HG03342 (cell line): ENCODE data around the gene MUSTN1.

Experiments
- ATAC-seq: cut with Tn5 transposase; IDR thresholded peaks from one replicate; pipeline ENCODE4 v1.9.1; 2021; ENCODE audit warnings: mild to moderate bottlenecking, moderate library complexity; ENCODE audit not compliant: unreplicated experiment

The MUSTN1 gene

GRCh38 chr3:52854013-52854412 lies 19.2 kb upstream of the MUSTN1 start:
- no peak for ATAC-seq

DNA sequence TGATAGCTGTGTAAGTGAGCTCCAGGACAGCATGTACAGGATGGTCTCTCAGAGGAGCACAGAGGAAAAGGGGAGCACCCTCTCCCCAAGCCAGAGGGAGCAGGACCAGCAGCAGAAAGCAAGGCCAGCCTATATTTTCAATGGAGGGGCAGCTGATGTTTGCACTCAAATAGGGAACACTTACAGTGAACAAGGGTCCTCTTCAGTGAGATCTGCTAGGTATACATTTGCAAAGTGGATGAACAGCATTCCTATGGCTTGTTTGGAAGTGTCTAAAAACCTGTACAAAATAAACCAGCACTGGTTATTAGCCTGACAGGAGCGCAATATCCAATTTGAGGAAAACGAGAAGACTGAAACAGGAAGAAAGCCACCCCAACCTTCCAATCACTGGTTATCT lies 17.6 kb upstream of the MUSTN1 start:
- ATAC-seq: no peak

GRCh38 chr3:52851348-52851747 lies 16.5 kb upstream of the MUSTN1 start:
- ATAC-seq: no peak

GRCh38 chr3:52849656-52850055 lies 14.8 kb upstream of the MUSTN1 start:
- ATAC-seq: no peak

DNA sequence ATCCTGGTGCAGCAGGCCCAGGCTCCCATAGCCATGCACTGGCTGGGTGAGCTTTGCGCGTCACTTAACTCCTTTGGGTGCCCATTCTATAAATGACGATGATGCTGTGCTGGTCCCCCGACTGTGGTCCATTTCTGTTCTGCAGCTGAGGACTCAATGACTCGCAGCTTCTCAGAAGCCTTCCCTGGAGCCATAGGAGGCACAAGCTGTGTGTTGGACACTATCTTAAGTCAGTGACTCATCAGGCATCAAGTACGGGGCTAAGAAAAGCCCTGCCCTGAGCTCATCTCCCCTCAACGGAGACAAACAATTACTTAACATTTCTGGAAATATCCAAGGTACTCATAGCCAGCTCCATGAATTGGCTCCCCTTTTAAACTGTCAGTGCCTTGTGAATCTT lies 13.8 kb upstream of the MUSTN1 start:
- no peak for ATAC-seq

DNA sequence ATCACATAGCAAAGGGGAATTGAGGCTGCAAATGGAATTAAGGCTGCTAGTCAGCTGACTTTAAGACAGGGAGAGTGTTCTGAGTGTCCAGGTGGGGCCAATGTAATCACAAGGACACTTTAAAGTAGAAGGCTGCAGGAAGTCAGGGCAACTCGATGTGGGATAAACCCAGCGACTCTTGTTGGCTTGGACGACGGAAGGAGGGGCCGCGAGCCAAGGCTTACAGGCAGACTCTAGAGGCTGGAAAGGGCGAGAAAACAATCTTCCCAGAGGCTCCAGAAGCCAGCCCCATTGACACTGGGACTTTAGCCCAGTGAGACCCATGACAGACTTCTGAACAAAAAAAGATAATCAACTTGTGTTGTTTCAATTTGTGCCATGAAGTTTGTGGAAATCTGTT lies 12.9 kb upstream of the MUSTN1 start:
- ATAC-seq: no peak

- ATAC-seq: no peak
These were observed 12.4 kb upstream of the MUSTN1 start for GRCh38 chr3:52847241-52847640.

DNA sequence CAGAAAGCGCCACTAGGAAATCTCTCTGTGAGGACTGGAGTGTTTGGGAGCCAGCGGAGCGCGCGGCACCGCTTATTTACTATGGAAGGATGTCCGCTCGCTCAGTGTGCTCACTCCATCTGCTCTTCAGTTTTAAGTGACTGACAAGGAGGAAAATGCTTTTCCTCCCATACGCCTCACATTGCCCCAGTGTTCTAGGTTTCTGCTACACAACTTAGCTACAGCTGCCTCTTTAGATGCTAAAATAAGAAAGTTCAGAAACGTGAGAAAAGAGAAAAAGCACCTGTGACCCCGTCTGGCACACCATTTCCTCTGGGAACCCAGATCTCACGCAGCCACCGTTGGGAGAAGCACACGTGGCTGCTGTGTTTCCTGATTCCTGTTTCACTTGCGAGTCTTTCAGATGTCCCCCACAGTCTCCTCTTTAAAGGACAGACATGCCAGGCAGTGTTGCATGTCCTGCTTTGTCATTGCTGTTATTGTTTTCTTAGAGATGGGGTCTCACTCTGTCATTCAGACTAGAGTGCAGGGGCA lies 11.7 kb upstream of the MUSTN1 start:
- ATAC-seq: no peak

GRCh38 chr3:52845691-52846431 lies 11.0 kb upstream of the MUSTN1 start:
- ATAC-seq: no peak

- ATAC-seq: no peak
These were observed 10.3 kb upstream of the MUSTN1 start for GRCh38 chr3:52845157-52845556.

DNA sequence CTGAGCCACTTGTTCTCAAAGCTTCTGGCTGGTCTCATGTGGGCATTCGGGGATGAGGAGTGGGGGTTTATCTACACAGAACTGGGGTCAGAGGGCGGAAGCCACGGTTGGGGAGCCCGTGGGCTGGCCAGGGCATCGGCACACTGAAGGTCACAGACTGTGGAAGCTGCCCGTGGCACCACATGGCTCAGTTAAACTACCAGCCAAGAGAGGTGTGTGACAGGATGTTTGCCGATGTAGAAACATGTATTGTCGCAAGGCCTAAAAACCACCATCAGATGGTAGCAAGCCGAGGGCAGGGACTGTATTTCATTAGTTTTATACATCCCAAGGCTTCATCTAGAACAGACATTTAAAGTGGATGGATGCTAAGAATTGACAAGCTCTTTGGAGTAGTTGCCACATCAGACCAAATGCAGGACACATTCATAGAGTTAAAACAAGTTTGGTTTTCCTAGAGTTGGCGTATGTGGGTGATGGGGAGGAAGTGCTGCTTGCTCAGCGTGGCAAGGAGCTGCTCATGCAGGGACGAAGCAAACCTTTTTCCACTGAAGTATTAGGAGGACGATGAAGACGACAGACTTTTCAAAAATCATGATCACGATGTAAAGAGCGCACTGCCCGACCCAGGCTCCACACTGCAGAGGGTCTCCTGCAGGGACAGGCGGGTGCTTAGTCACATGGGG lies 9.6 kb upstream of the MUSTN1 start:
- no peak for ATAC-seq

DNA sequence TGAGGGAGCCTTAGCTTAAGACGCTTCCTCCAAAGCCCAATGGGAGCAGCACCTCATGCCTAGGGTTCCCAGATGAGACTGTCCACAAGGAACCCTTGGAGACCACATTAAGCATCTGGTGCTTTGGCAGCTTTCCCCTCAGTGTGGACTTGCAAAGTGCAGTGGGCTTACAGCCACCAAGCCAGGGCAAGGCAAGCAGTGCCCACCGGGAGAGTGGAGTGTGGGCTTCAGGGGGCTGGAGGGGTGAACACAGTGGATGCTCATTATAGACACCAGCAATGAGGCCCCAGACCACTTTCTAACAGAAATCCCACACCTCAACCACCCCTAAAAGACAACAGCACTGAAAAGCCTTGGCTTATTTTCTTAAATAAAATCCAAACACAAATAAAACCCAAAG lies 9.1 kb upstream of the MUSTN1 start:
- no peak for ATAC-seq

DNA sequence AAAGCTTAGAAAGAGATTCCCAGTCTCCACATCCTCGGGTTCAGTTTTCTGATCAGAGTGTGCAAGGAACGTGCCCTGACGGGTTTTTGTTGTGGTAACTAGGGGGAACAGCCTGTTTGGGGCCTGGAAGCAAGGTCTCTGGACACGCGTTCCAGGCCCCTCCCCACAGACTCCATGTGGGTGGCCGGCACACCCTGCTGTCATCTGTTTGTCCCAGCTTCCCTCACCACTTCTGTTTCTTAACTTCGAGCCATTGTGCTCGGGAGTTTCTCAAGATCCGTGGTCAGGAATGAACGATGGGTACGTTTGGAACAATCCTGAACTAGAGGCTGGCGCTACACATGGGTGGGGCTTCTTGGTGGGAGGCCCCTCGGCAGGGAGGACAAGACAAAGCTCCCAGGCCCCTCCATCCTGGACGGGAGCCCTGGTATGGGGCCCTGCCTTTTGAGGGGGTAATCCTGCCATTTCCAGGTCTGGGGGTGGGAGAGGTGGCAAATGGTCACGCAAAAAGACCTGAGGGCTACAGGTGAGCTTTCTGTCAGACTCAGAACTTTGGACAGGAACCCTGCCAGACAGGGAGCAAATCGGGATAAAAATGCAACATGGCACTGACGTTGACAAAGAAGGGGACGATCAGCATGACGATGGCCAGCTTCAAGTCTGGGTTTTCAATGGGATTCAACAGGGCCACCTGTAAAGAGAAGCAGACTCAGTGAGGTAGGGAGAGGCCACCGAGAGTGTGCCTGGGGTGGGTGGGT lies 8.5 kb upstream of the MUSTN1 start:
- no peak for ATAC-seq

- ATAC-seq: no peak
These were observed 7.6 kb upstream of the MUSTN1 start for GRCh38 chr3:52842424-52842823.

DNA sequence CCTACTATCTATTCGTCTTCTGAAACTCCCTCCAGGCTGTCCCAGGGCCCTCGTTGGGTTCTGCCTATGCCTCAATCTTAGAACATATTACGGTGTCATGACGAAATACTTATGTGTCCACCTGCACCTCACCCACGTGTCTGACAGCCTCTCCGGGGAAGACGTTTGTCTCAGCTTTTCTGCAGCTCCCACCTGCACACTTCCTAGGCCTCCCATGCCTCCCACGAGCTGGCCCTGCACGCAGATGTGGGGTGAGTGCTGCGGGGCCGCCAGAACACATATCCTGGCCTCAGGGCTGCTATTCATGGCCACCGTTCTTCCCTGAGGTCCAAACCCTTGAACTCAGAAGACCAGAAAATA lies 7.1 kb upstream of the MUSTN1 start:
- ATAC-seq: no peak

GRCh38 chr3:52841211-52841980 lies 6.6 kb upstream of the MUSTN1 start:
- no peak for ATAC-seq

DNA sequence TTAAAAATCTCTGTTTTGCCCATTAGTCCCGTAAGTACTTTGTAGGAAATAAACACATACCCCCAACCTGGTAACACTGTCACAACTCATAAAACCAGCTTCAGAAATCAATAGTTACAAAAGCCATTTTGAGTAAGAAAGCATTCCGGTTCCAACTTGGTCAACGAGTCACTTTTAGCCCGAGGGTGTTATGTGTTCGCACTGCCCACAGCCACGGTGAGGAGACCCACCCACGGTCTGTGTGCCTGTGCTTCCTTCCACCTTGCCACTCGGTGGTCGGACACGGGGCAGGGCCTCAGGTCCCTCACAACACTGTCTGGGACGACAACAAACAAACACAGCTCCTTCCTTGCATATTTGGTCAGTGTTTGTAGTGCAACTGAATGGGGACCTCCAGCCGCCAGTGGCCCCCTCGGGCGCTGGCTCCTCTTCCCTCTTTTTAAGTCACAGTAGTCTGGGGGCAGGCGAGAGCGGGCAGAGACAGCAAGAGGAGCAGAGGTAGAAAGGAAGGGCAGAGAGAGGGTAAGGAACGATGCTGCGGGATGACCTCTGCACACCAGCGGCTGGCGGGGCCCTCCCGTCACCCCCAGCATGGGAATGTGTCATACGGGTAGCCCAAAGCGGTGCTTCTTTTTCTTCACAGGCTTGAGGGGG lies 5.2 kb upstream of the MUSTN1 start:
- no peak for ATAC-seq

DNA sequence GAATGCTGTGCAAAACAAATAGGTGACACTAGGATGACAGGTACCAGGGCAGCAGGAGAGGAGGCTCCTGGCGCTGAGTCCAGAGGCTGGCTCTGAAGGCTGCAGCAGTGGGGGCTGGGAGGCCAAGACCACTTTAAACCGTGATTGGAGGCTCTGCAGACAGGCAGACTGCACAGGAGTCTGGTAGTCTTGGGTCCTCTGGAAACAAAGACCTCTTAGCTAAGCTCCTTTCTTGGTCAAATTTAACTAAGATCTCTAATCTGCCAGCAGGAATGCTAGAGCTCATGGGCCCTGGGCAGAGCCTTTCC lies 4.4 kb upstream of the MUSTN1 start:
- ATAC-seq: no peak

DNA sequence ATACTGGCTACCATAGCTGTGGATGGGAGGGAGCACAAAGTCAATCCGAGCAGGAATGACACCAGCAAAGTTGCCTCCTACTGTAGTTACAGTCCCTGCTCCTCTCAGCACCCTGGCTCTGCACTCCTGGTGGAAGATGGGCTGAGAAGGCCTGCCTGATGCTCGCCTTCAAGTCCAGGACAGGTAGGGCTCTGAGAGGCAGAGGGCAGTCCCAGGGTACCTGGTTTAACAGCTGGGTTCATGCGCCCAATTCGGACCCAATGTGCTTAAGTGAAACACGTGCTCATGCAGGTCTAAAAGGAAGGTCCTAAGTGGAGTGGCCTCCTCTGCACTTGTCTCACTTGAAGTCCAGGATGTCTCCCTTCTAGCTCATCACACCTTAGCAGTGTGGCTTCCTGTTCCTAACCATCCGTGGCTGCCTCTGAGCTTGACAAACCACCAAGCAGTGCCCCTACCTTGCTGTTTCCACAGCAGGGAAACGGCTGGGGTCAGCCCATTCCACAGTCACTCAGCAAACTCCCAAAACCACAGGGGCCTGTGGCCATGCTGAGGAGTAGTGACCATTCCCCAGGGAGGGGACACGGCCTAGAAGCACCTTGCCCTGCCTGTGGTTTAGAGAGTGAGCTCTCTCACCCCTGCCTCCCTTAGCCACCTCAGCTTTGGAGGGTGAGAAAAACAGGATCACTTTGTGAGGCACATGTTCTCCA lies 3.9 kb upstream of the MUSTN1 start:
- no peak for ATAC-seq

- ATAC-seq: no peak
These were observed 2.2 kb upstream of the MUSTN1 start for GRCh38 chr3:52836986-52837385.
